GM19455 (cell line): ENCODE measurements around the gene ADRM1.

Experiments used
- ATAC-seq: cut with Tn5 transposase; IDR thresholded peaks from one replicate; pipeline ENCODE4 v1.9.1; 2021; ENCODE audit not compliant: unreplicated experiment

The ADRM1 gene

DNA sequence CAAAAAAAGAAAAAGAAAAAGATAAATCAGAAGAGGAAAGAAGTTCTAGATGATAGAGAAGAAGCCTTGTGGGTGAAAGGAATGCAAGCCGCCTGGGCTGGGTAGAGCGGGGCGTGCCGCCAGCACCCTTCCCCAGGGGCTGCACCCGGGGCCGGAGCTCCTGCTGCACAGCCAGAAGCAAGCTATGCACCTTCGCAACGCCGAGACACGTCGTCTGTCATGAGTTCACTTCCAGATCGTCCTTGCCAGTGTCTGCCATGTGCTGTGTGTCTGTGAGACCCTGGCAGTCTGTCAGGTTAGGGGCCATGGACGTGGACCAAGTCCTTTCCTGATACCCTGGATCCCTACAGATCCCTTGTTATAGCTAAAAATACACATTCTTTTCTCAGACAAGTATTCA, 25.5 kb upstream of the ADRM1 start:
- ATAC-seq = no peak

DNA sequence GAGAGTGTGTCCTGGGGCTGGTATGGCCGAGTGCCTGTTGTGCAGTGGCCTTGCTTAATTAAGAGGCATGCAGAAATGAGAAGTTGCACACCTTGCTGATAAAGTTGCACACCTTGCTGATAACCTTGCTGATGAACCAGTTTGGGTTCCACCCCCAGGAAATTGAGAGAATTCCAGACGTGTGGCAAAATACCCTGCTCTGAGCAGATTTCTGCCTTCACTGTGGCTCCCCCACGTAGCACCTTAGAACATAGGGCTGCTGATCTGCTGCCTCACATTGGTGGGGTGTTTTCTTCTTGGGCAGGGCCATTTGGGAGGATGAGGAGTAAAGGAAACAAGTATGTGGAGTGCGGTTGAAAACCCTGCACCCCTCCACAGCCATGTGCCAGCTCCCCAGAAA, 22.5 kb upstream of the ADRM1 start:
- ATAC-seq = no peak

DNA sequence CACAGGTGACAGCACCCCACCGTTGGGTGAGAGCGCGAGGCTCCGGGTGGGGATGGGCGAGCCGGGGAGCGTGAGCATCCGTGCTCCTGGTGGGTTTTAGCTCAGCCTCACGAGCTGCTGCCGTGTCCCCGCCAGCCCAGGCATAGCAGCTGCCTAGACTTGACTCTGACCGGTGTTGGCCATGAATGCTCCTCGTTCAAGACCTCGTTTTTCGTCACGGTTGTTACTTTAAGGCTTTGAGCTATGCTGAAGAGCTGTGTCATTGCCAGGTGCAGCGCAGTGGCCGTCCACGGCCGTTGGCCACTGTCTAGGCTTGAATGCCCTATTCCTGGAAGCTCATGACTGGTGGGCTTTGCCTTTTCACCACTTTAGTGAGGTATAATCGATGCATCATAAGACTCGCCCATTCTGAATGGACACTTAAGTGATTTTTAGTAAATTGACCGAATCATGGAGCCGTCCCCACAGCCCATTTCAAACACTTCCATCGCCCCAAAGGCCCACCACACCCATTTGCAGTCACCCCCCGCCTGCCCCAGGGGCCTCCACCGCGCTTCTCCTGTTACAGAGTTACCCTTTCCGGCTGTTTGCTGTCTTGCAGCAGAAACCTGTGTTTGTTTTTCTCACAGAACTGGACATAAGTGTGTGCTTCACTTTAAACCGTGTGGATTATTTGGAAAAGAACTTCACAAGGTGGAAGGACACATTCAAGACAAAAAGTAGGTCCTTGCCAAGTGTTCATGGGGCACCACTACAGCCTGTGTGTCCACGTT, 21.4 kb upstream of the ADRM1 start:
- no peak for ATAC-seq

DNA sequence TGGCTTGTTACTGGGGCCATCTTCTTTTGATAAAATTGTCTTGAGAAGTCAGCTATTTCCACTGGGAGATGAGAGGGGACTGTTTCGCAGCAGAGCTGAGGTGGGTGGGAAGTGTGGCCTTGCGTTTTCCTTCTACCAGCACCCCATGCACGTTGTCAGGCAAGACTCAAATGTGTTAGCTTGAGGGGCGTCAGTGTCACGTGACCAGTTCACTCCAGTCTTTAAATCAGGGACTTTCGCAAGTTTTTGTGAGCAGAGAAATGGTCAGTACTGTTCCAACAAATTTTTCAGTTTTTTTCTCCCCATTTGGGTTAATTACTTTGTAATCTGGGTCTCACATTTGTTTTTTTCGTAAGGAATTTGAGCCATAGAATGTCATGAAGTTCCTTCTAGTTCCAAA, 20.7 kb upstream of the ADRM1 start:
- no peak for ATAC-seq

DNA sequence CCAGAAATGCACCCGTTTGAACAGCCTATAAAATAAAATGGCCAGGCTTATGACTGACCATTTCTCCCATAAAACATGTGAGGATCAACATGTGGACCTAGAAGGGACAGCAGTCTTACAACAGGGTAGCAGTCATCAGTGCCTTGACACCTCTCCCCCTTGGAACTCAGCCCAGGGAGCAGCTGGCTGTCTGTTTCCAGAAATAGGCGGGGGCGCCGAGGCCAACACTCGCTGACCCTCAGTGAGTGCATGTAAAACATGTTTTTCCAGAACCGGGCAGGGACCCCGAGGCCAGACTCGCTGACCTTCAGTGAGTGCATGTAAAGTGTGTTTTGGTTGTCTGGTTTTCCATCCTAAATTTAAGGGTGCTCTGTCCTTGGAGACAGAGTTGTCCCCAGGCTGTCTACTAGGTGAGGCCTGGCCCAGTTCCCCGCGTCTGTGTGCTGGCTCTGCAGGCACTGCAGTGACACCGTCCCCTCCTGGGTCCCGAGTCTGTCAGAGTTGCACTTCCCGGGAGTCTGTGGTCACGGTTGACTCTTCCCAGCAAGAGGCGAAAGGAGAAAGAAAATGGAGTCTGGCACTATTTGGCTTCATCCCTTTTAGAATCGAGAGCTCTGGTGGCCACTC, 19.8 kb upstream of the ADRM1 start:
- ATAC-seq = no peak

DNA sequence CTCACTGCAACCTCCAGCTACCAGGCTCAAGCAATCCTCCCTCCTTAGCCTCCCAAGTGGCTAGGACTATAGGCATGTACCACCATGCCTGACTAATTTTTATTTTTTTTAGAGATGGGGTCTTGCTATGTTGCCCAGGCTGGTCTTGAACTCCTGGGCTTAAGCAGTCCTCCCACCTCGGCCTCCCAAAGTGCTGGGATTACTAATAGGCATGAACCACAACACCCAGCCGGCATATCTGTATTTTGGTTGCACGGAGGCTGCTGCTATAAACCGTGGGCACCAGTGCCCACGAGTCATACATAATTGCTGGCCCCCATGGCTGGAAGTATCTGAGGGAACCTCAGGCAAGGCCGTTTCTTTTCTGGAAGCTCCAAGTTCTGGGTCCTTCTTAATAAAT, 18.3 kb upstream of the ADRM1 start:
- no peak for ATAC-seq

DNA sequence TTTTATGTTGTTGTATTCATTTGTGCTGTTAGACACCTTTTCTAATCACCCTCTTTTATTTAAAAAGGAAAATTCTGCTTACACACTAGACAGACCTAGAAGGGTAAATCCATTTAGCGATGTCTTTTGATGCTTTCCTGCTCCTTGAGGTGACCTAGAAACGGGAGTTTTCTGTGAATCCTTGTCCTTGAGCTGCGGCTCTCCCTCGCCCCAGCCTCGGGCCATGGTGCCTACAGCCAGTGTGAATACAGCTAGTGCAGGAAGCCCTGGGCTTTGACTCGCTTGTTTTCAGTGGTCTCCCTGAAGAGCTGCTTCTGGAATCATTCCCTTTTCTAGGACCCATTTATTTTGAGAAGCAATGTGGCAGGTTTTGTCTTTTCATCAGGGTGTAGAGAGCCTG, 17.6 kb upstream of the ADRM1 start:
- no peak for ATAC-seq

DNA sequence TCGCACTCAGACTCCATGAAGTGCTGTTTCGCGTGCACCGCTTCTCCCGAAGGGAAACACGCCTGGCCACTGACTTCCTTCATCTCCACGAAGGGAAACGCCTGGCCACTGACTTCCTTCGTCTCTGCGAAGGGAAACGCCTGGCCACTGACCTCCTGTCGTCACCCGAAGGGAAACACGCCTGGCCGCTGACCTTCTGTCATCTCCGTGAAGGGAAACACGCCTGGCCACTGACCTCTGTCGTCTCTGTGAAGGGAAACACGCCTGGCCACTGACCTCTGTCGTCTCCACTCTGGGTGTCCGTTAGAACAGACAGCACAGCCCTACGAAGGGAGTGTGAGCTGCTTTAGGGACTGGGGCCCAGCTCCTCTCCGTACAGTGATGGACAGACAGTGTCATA, 17.1 kb upstream of the ADRM1 start:
- ATAC-seq = no peak

DNA sequence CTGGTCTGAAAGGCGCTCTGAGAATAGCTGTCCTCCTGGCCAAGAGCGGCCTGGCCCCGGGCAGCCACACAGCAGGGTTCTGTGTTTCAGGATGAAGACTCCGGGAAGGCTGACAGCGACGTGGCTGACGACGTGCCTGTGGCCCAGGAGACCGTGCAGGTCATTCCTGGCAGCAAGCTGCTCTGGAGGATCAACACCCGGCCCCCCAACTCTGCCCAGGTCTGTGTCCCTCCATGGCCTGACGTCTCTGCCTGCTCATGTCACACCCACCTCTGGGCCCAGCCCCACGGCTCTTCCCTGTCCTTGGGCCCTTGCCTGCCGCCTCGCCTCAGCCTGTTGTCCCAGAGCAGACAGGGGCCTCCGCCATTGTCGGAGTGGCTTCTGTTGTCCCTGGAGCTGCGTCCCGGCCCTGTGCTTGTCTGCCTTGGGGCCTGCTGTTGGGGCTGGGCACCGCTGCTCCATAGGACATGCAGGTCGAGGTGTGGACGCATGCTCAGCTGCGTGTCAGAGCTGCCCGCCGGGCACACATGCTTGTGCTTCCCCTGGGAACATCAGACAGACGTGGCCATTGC, 16.2 kb upstream of the ADRM1 start:
- ATAC-seq = no peak

DNA sequence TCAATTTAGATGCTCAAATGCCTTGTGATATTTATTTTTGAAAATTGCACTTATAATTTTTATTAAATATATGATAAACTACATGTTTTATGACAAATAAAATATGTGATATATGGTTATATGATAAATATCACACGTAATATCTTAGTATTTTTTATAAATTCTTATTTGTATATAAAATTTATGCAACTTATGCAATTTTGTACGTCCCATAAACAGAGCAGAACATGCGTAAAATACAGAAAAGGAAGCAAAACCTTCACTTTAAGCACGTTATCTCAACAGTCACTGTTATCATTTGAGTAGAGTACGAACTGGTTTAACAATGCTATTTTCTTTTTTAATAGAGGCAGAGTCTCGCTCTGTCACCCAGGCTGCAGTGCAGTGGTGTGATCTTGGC, 15.7 kb upstream of the ADRM1 start:
- ATAC-seq = no peak

DNA sequence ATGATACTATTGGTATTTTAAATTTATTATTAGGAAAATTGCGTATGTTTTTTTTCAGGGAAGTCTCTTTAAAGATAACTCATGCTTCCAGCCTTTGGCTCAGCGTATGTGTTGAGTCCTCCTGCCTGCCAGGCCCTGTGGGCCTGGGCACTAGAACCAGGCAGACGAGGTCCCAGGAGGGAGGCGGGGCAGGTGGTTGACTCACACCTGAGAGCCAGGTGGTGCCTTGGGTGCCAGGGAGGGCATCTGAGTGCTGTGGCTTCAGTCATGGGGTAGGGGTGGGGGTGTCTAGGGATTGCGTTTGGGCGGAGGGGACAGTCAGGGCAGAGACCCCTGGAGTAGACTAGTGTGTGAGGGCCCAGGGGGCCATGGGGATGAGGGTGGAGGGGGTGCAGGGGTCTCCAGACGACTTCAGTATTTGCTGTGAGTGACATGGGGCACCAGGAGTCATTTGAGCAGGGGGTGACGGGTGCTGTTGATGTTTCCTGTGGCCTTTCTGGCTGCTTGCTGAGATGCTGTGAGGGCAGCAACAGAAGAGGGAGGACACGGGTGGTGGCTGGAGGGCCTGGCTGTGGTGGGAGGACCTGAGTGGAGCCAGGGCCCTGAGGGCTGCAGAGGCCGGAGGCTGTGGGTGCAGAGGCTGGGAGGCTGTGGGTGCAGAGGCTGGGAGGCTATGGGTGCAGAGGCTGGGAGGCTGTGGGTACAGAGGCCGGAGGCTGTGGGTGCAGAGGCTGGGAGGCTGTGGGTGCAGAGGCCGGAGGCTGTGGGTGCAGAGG, 14.8 kb upstream of the ADRM1 start:
- no peak for ATAC-seq

DNA sequence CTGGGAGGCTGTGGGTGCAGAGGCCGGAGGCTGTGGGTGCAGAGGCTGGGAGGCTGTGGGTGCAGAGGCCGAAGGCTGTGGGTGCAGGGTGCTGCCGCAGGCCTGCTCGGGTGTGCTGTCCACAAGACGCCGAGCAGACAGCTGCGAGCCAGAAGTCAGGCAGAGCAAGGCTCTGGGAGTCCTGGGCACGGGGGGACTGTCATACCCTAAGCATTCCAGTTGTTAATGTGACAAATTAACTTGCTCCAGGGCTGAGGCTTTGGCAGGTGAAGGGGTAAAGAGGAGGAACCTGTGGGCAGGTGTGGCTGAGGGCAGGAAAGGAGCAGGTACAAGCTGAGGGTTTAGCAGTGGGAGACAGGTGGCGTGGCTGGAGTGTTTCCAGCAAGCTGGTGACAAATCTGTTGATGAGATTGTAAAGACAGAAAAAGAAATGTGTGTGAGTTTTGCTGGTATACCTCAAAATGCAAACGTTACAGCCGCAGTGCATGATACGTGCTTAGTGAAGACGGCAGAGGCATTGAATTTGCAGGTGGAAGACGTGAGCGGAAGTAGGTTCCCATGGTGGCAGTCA, 14.2 kb upstream of the ADRM1 start:
- ATAC-seq = no peak

DNA sequence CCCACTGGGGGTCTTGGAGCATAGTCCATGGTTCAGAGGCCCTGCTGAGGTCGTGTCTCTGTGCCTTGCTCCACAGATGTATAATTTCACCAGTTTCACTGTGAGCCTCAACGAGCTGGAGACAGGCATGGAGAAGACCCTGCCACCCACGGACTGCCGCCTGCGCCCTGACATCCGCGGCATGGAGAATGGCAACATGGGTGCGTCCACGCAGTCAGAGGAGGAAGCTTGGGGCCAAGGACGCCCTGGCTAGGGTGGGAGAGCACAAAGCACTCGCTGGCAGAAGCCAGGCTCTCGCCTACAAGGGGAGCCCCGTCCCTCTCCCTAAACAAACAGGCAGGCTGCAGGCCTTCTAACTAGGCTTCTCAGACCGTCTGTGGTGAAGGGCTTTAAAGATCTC, 13.7 kb upstream of the ADRM1 start:
- ATAC-seq = no peak

DNA sequence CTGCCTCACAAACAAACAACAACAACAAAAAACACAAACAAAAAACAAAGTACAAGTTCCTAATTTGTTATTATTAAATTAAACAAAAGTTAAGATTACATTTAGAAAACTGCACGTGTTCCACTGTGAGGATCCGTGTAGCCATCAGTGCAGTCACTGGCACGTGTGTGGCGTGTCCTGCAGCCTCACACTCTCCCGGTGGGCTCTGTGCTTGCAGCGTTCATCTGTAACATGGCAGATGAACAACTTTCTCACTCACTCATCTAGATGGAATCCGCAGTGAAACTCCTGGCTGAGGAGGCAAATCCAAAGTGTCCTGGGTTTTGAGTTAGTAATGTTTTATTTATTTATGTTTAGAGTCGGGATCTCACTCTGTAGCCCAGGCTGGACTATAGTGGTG, 12.9 kb upstream of the ADRM1 start:
- ATAC-seq = no peak

DNA sequence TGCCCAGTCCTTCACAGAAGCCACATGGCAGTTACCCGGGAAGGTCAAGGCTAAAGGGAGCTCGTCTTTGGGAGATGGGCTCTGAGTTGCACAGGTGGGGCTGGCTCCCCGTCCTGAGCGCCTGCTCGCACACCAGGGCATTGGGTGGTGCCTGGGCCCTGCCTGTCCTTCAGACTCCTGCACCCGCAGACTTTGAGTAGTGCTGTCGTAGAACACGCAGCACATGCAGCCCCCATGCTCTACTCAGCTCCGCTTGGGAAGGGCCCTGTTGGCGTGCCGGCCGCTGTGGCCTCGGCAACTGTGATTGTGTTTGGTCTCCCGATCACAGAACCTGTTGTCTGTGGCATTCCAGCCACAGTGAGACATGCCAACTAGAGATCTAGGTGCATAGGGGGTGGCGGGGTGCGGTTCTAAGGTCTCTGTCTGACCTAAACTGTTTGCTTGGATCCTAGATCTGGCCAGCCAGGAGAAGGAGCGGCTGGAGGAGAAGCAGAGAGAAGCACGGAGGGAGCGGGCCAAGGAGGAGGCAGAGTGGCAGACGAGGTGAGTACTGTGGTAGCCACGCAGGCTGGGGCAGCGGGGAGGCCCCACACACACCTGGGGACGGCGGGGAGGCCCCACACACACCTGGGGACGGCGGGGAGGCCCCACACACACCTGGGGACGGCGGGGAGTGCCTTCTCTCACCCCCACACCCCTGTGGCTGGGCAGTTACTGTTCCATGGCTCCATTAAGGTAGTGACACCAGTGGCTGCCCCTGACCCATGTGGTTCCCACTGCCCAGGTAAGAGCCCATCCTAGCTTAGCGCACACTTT, 11.3 kb upstream of the ADRM1 start:
- ATAC-seq = no peak

DNA sequence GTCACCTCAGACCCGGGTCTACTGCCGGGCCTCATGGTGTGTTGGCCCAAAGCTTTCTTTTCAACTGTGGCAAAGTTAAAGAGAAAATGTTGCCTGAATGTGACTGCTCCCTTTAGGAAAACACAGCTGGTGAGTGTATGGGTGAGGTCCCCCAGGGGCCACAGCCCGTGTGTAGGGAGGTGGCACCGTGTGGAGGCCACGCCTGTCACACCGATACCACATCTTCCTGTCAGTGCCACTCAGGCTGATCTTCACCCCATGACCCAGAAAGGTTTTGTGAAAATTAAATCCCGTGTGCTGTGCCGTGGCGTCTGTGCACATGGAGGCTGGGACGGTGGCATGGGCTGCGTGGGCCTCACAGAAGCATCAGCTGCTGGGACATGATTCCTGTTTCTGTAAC, 10.7 kb upstream of the ADRM1 start:
- ATAC-seq = no peak

DNA sequence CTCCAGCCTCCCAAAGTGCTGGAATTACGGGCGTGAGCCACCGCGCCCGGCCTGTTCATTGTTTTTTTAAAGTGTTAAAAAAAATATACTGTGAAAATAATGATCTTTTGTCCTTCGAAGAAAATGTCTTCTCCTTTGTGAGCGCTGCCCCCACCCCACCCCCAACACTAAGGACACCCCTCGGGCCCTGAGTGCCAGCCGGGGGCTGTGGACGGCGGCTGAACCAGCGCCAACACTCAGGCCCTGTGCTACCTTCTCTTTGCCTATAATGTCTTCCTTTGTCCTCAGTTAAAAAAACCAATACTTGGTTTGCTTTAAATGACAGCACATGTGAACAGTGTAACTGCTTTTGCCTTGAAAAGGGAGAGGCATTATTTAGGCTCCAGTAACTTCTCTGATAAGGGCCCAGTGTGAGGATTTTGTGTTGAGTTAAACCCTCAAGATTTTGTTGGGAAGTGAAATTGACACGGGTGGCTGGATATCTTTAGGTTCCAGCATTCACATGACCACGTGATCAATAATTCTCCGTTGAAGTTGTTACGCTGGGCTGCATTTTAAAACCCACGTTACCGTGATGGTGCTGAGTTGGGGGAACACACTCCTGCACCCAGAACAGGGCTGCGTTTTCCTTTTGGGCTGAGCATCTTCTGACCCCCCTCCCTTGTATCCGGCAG, 9.5 kb upstream of the ADRM1 start:
- no peak for ATAC-seq

DNA sequence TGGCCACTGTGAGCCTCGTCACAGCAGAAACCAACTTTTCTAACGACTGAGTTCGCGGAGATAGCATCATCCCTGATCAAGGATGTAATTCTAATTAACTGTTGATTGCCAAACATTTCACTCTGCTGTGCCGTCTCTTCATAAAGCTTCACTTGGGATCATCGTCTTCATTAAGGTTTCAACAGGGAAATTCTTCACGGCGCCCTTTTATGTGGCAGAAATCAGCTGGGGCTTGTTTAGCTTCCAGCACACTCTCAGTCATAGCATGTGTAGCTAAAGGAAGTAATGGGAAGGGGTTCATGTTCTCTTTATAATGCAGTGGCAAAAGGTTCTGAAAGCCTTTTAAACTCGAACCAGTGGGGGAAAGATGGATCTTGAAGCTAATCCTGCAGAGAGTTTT, 8.9 kb upstream of the ADRM1 start:
- no peak for ATAC-seq

DNA sequence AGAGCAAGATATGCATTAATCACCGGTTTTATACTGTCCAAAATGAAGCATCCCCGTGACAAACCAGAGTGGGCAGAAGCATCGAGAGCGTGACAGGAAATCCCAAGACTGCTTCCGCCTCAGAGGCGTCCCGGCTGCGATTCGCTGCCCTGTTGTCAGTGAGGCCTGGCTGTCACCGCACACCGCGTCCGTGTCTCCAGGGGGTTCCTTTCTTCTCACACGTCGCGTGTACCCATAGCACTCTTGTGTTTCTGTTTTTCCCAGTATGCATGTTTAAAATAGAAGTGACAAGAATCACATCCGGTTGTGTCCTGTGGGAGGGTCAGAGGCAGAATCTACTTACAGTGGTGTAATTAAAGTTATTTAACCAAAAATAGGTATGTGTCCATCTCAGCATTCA, 8.3 kb upstream of the ADRM1 start:
- no peak for ATAC-seq
